ENCODE data around the gene ERBB3.
A peak's percentile ranks its signal among the peaks of the same experiment; 100 is the strongest.
"Not testable (repeated sequence)": the region's sequence is repeated elsewhere in the genome, so short reads cannot be mapped to it uniquely, and the experiment has no call there.

ERBB3 gene

DNA sequence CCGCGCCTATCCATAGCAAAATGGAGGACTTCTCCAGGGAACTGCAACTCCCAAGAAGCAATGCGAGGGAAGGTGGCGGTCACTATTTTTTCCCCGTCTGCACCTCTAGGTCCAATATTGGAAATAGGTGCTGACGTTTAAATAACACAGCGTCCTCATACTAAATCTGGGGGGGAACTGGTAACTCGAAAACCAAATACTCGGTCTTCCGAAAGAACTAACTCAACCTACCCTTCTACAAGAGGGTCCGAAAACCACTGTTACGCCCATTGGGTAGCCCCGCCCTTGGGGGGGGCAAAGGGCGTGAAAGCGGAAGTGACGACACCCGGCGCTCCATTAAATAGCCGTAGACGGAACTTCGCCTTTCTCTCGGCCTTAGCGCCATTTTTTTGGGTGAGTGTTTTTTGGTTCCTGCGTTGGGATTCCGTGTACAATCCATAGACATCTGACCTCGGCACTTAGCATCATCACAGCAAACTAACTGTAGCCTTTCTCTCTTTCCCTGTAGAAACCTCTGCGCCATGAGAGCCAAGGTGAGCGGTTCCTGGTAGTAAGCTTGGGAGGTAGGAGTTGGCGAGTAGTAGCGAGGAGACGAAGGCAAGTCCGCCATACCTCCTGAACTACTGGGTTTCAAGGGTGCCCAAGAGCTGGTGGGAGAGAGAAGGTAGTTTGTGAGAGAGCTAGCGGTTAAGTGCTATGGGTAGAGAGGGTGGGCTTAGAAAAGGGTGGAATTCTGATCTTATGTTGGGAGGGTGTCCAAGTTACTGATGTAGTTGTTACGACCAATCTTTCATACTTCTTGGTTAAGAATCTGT lies 36.5 kb downstream of the ERBB3 start, which contains the start of gene RPL41:
Gene RPL41, plus strand, starts transcription at position 367 of the 815 bp plus-strand sequence.
- peak; percentile 94 for DNase-seq

DNA sequence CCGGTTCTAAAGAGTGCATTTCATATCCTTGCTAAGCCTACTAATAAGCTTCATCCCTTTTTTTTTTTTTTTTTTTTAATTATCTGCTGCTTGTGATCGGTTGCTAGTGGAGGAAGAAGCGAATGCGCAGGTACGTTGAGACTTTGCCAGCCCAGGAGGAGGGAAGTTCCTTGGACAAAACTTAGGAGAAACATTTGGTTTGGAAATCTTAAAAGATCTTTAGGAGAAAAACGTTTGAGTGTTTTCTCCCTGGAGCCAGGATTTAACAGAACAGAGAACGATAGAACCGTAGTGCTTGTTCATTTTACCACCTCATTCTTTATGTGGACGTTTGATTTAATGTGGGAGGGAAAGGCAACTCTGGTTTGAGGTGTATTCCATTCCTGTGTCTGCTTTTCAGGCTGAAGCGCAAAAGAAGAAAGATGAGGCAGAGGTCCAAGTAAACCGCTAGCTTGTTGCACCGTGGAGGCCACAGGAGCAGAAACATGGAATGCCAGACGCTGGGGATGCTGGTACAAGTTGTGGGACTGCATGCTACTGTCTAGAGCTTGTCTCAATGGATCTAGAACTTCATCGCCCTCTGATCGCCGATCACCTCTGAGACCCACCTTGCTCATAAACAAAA lies 37.2 kb downstream of the ERBB3 start:
- DNase-seq: not testable (repeated sequence)

GRCh38 chr12:56117778-56118687 lies 38.1 kb downstream of the ERBB3 start, which contains the start of gene ZC3H10:
Gene ZC3H10, plus strand, starts transcription at chr12:56118266. Its CDS starts 2,297 bp downstream, at chr12:56120563.
- DNase-seq: peak; percentile 97

- DNase-seq: no peak
Measured at GRCh38 chr12:56118688-56119357, 38.9 kb downstream of the ERBB3 start.

DNA sequence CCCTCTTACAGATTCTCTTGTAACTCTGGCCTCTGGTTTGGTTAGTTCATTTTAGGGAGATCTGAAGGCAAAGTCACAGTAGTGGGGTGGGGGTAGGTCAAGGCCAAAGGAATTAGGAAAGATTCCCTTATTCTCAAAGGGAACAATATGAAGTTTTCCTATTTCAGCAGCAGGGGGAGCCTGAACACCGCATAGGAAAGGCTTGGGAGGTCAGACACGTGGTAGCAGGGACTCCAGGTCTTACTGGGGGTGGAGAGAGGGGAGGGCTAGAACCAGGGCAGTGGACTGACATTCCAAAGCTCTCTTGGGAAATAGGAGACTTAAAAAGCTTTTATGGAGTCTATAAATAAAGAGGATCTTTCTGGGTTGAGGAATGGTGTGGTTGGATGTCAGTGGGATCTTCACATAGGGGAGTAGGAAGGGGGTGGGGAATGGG lies 39.4 kb downstream of the ERBB3 start:
- DNase-seq: peak; percentile 67

- no peak for DNase-seq
Measured at GRCh38 chr12:56120158-56120846, 40.3 kb downstream of the ERBB3 start.

GRCh38 chr12:56121204-56121870 lies 41.4 kb downstream of the ERBB3 start:
- no peak for DNase-seq

DNA sequence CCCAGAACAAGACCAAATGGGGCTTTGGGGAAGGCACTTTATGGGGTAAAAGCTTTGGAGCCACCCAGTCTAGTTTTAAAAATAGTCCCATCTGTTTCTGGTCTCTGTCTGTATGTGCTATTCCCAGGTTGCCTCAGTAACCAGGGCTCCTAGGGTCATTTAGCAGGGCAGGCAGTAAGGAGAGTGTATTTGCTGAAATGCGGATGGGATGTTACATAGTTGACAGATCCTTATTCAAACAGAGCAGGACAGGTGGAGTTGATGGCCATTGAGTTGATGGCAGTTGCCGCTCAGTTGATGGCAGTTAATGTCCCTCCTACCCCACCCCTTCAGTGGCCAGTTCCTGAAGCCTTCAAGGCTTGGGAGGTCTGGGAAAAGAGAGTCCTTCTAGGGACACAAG lies 42.7 kb downstream of the ERBB3 start:
- DNase-seq: no peak

- no peak for DNase-seq
Measured at GRCh38 chr12:56124133-56124532, 44.2 kb downstream of the ERBB3 start.

- DNase-seq: no peak
Measured at GRCh38 chr12:56126732-56127239, 46.8 kb downstream of the ERBB3 start.

DNA sequence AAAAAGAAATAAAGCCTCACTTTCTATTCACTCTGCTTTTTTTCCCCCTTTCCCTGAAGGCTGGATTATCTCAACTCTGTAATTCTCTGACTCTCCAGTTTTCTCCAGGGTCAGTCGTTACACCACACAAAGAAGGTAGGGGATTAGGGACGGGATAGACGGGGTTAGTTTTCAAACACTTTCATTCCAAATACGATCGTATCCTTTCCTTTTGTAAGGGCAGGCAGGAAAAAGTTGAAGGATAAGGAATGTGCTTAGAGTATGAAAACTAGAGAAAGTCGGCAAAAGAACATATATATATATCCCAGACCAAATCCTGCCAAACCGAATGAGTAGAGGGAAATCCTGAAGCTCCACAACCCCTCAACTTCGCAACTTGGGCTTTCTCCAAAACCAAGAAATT lies 47.5 kb downstream of the ERBB3 start:
- DNase-seq: no peak

DNA sequence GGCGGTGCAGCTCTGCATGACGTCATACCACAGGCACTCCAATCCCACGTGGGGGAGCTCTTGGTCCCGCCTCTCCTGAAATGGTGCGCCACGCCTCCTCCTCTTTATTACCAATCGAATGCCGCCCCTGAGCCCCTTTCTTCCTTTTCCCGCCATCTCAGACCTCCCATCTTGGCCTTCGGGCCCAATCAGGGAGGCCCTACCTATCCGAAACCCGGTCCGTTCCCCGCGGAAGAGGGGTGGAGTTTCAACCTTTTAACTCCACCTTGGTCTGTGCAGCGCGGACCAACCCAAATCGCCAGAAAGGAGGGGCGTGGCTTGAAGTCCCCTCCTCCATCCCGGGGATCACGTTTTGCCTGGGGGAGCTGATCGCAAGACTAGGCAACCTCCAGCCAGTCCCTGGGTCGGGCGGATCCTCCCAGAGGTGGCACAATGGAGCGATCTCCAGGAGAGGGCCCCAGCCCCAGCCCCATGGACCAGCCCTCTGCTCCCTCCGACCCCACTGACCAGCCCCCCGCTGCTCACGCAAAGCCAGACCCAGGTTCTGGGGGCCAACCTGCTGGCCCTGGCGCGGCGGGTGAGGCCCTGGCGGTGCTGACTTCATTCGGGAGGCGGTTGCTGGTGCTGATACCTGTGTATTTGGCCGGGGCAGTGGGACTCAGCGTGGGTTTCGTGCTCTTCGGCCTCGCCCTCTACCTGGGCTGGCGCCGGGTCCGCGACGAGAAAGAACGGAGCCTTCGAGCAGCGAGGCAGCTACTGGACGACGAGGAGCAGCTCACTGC lies 48.1 kb downstream of the ERBB3 start, which contains the start of gene ESYT1:
Gene ESYT1, plus strand, starts transcription at position 380 of the 782 bp plus-strand sequence. Its CDS starts 53 bp downstream, at position 433.
- DNase-seq: peak; percentile 98

DNA sequence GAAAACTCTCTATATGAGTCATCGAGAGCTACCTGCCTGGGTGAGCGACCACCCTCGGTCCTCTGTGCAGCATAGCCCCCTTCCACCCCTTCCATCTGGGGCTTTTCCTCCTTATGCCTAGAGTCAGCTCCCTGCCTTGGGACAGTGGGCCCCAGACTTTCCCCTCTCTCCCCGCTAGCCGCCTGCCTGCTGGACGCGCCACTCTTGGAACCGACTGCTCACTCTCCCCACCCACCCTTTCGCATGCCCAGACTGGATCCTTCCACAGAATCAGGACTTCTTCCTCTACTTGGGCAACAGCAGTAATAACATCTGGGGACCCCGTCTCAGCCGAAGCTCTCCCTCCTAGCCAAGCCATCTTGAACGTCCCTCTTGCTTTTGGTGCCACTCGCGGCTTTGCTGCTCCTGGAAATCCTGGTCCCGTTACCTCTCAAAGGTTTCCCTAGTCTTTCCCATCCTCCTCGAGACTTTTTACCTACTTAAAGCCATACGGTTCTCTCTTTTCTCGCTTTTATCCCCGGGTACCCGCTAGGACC lies 48.8 kb downstream of the ERBB3 start:
- no peak for DNase-seq

DNA sequence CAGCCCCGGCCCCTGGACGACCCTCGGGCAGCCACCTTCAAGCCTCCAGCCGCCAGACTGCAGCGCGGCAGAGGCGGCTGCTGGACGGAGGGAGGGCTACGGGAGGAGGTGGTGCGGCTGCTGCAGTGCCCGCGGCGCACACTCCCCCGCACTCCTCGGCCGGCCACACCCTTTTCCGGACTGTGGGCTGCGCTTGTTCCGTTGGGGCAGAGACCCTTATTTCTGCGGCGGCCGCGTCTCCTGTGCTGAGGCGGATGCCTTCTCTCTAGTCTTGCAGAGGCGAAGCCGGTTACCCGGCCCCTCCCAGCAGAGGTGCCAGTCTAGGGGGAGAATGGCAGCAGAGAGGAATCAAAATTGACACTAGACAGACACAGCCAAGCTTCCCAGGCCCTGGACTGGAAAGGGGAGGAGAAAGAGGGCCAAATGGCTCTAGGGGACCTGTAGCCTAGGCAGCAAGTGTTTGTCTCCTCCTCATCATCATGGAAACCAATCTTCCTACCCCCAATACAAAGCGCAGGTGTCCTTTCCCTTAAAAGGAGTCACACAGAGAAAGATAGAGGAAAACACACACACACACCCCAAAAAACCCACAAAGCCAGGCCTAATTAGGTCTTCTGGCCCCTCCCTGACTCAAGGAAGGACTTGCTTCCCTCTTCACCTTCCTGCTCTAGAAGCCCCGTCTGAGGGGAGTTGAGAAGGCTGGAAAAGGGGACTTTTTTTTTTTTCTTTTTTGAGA lies 49.4 kb downstream of the ERBB3 start:
- DNase-seq: peak; percentile 62

- DNase-seq: no peak
Measured at GRCh38 chr12:56129942-56130495, 50.1 kb downstream of the ERBB3 start.

DNA sequence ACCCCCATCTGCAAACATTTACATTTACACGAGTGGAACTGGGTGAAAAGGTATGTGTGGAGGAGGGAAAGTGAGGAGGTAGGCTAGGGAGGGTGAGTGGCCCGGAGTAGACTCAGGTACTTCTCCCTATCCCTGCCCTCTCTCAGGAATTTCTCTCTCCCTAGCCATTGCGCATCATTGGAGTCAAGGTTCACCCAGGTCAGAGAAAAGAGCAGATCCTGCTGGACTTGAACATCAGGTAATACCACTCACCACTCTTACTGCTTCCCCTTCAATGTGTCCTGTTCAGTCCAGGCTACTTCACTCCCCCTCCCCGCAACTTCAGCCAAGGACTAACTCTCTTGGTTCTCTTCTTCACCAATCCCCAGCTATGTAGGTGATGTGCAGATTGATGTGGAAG lies 50.9 kb downstream of the ERBB3 start:
- no peak for DNase-seq

- DNase-seq: no peak
Measured at GRCh38 chr12:56134897-56135296, 54.9 kb downstream of the ERBB3 start.

- no peak for DNase-seq
Measured at GRCh38 chr12:56137853-56138571, 58.0 kb downstream of the ERBB3 start.
